ENCODE results near the gene FAHD2B. TPM values are rescaled to one million over a fixed set of nuclear protein-coding genes. Genes with fewer than 3 reads are reported as not detected.
A peak's percentile ranks its signal among the peaks of the same experiment; 100 is the strongest.
"Not testable (repeated sequence)": the region's sequence is repeated elsewhere in the genome, so short reads cannot be mapped to it uniquely, and the experiment has no call there.

FAHD2B gene
- polyA plus RNA-seq (ENCODE audit: low read depth in 6 of 6), result 1 to 10 TPM; 4.8 to 9.3 (median 5.9) TPM

GRCh38 chr2:97094772-97095611 is at the start of gene FAHD2B:
FAHD2B (minus strand) TSS chr2:97094882; CDS start chr2:97091706, 3,176 bp downstream.
- DNase-seq (peak; percentile 76), ATAC-seq (ENCODE audit: low read depth in 2 of 2) (peak; percentile 96)
- Mint-ChIP-seq H3K27ac (peak within 1 kb of the TSS in 5 of 6 donors; percentile 78 to 94 (median 87)), H3K4me3 (peak within 1 kb of the TSS; percentile 66 to 86 (median 82)), H3K4me1 (peaks cover 0 to 11% (median 3%) of the 10 kb centered on the region in 3 donors), H3K27me3 (peaks cover 4 to 18% (median 6%) of the 10 kb centered on the region in 3 donors)
- H3K36me3 Mint-ChIP-seq, H3K9me3 Mint-ChIP-seq: not testable (repeated sequence)

GRCh38 chr2:97144016-97144415 is 49.3 kb upstream of the FAHD2B start:
- H3K4me3 Mint-ChIP-seq; H3K9me3 Mint-ChIP-seq; H3K27ac Mint-ChIP-seq; DNase-seq; H3K4me1 Mint-ChIP-seq; H3K27me3 Mint-ChIP-seq; ATAC-seq (ENCODE audit: low read depth in 2 of 2): not testable (repeated sequence)
- peaks cover 0 to 14% of the 10 kb centered on the region in 2 donors for H3K36me3 Mint-ChIP-seq

- H3K9me3 Mint-ChIP-seq; H3K4me3 Mint-ChIP-seq; ATAC-seq (ENCODE audit: low read depth in 2 of 2); H3K27me3 Mint-ChIP-seq; DNase-seq; H3K4me1 Mint-ChIP-seq: not testable (repeated sequence)
- peaks cover 0 to 11% of the 10 kb centered on the region in 2 donors for H3K36me3 Mint-ChIP-seq
- H3K27ac Mint-ChIP-seq, result peak overlapping the region in 1 of 6 donors; percentile 75
Measured at GRCh38 chr2:97129090-97129489, 34.4 kb upstream of the FAHD2B start.

- not testable (repeated sequence) for H3K36me3 Mint-ChIP-seq; DNase-seq; H3K9me3 Mint-ChIP-seq; H3K4me1 Mint-ChIP-seq; ATAC-seq (ENCODE audit: low read depth in 2 of 2)
- Mint-ChIP-seq H3K27ac (peak overlapping the region; percentile 89 to 99 (median 98)), H3K4me3 (peak overlapping the region; percentile 92 to 99 (median 98)), H3K27me3 (peaks cover 0 to 19% (median 6%) of the 10 kb centered on the region in 3 donors)
Measured at GRCh38 chr2:97113882-97114255, 19.2 kb upstream of the FAHD2B start.

- Mint-ChIP-seq H3K27ac (peak within 1 kb of the TSS; percentile 89 to 99 (median 98)), H3K4me3 (peak within 1 kb of the TSS; percentile 92 to 99 (median 98)), H3K27me3 (peaks cover 0 to 25% (median 11%) of the 10 kb centered on the region in 3 donors)
- not testable (repeated sequence) for H3K36me3 Mint-ChIP-seq, H3K9me3 Mint-ChIP-seq, H3K4me1 Mint-ChIP-seq
- DNase-seq (peak; percentile 87), ATAC-seq (ENCODE audit: low read depth in 2 of 2) (peak; percentile 88 to 94)
Measured at GRCh38 chr2:97113050-97113881, 18.6 kb upstream of the FAHD2B start, which contains the start of gene ANKRD36. ANKRD36 (plus strand) TSS chr2:97113153; CDS start chr2:97113740, 587 bp downstream.

GRCh38 chr2:97112320-97113049 is 17.8 kb upstream of the FAHD2B start:
- H3K4me3 Mint-ChIP-seq, result peak overlapping the region; percentile 92 to 98 (median 97)
- ATAC-seq (ENCODE audit: low read depth in 2 of 2), result peak; percentile 45 to 57
- peaks cover 0 to 26% (median 11%) of the 10 kb centered on the region in 3 donors for H3K27me3 Mint-ChIP-seq
- peak; percentile 66 for DNase-seq
- H3K27ac Mint-ChIP-seq, result peak overlapping the region; percentile 89 to 96 (median 95)
- H3K4me1 Mint-ChIP-seq, H3K36me3 Mint-ChIP-seq, H3K9me3 Mint-ChIP-seq: not testable (repeated sequence)

GRCh38 chr2:97111246-97111645 is 16.6 kb upstream of the FAHD2B start:
- Mint-ChIP-seq H3K27me3 (peaks cover 0 to 31% (median 11%) of the 10 kb centered on the region in 3 donors), H3K4me3 (peak overlapping the region in 1 of 8 donors; percentile 41)
- not testable (repeated sequence) for DNase-seq; H3K4me1 Mint-ChIP-seq; H3K27ac Mint-ChIP-seq; H3K9me3 Mint-ChIP-seq; ATAC-seq (ENCODE audit: low read depth in 2 of 2); H3K36me3 Mint-ChIP-seq

- not testable (repeated sequence) for H3K4me3 Mint-ChIP-seq; H3K36me3 Mint-ChIP-seq; DNase-seq; ATAC-seq (ENCODE audit: low read depth in 2 of 2); H3K4me1 Mint-ChIP-seq; H3K27ac Mint-ChIP-seq
- H3K27me3 Mint-ChIP-seq, result peaks cover 7 to 48% (median 22%) of the 10 kb centered on the region in 3 donors
- peaks cover 4 to 15% (median 12%) of the 10 kb centered on the region in 7 donors for H3K9me3 Mint-ChIP-seq
Measured at GRCh38 chr2:97106878-97107277, 12.2 kb upstream of the FAHD2B start.

GRCh38 chr2:97098786-97099372 is 4.2 kb upstream of the FAHD2B start:
- peaks cover 9 to 42% (median 21%) of the 10 kb centered on the region in 3 donors for H3K27me3 Mint-ChIP-seq
- not testable (repeated sequence) for H3K4me3 Mint-ChIP-seq

GRCh38 chr2:97095661-97096060 is 979 bp upstream of the FAHD2B start:
- Mint-ChIP-seq H3K36me3 (peaks cover 0 to 4% of the 10 kb centered on the region in 2 donors), H3K27me3 (peaks cover 9 to 25% (median 10%) of the 10 kb centered on the region in 3 donors), H3K4me3 (peak overlapping the region in 7 of 8 donors; percentile 62 to 86 (median 84)), H3K27ac (peak overlapping the region in 3 of 6 donors; percentile 69 to 94 (median 87)), H3K4me1 (peaks cover 0 to 11% (median 3%) of the 10 kb centered on the region in 3 donors), H3K9me3 (peaks cover 0 to 4% (median 0%) of the 10 kb centered on the region in 7 donors)
- no peak for DNase-seq
- no peak for ATAC-seq (ENCODE audit: low read depth in 2 of 2)

More at GRCh38 chr2:97098786-97099372, 4.2 kb upstream of the FAHD2B start:
- peaks cover 0 to 11% (median 3%) of the 10 kb centered on the region in 3 donors for H3K4me1 Mint-ChIP-seq
- H3K9me3 Mint-ChIP-seq; H3K27ac Mint-ChIP-seq; H3K36me3 Mint-ChIP-seq; ATAC-seq (ENCODE audit: low read depth in 2 of 2); DNase-seq: not testable (repeated sequence)

GRCh38 chr2:97093983-97094771 is 505 bp downstream of the FAHD2B start:
- H3K27ac Mint-ChIP-seq, H3K36me3 Mint-ChIP-seq, DNase-seq, H3K9me3 Mint-ChIP-seq: not testable (repeated sequence)
- ATAC-seq (ENCODE audit: low read depth in 2 of 2), result peak in 1 of 2 donors; percentile 12
- Mint-ChIP-seq H3K4me3 (peak overlapping the region in 7 of 8 donors; percentile 15 to 66 (median 25)), H3K4me1 (peaks cover 0 to 11% (median 3%) of the 10 kb centered on the region in 3 donors), H3K27me3 (peaks cover 0 to 12% (median under 1%) of the 10 kb centered on the region in 3 donors)

- peak overlapping the region in 2 of 8 donors; percentile 3 to 66 for H3K4me3 Mint-ChIP-seq
- peak overlapping the region in 2 of 6 donors; percentile 47 to 59 for H3K27ac Mint-ChIP-seq
- DNase-seq; H3K9me3 Mint-ChIP-seq; ATAC-seq (ENCODE audit: low read depth in 2 of 2); H3K36me3 Mint-ChIP-seq; H3K27me3 Mint-ChIP-seq: not testable (repeated sequence)
- peaks cover 0 to 11% (median 3%) of the 10 kb centered on the region in 3 donors for H3K4me1 Mint-ChIP-seq
Measured at GRCh38 chr2:97092946-97093345, 1.7 kb downstream of the FAHD2B start.

Measured in naive B cell (primary cell).